WI38 (cell line): ENCODE data around the gene TOP2B.
A peak's percentile ranks its signal among the peaks of the same experiment; 100 is the strongest.

ENCODE experiments used
- H3K4me3 ChIP-seq: 2 replicates; pipeline ENCODE4 v1.5.1; 2011; ENCODE audit warnings: low read depth, mild to moderate bottlenecking, control low read depth, low read length
- TF ChIP-seq, protein P1 (sequence below): IDR thresholded peaks from 2 replicates; pipeline ENCODE4 v1.5.1; 2012; ENCODE audit warnings: low read depth, mild to moderate bottlenecking, control low read depth, low read length

Gene TOP2B

DNA sequence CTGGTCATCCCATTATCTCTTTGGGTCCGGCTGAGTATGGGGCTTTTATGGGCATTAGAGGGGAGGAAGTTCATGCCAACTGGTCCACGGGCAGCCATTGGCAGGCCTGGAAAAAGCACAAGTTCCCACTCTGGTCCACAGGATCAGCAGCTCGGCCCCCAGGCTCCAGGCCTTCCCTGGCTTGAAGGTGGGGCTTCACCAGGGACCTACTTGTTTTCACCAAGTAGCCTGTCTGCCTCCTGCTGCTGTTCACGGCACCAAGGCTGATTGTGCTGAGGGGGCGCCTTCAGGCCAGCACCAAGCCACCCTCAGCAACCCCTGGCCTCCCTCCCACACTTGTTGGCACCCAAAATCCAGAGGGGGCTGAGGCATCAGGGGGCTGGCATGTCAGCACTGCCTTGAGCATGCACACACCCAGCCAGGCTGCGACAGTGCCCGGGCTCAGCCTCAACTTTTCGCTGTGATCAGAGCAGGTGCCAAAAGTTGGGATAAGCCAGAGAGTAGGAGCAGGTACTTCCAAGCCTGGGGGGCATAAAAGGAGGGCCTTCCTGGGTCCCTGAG lies 9.1 kb upstream of the TOP2B start:
- TF ChIP-seq, protein P1, sequence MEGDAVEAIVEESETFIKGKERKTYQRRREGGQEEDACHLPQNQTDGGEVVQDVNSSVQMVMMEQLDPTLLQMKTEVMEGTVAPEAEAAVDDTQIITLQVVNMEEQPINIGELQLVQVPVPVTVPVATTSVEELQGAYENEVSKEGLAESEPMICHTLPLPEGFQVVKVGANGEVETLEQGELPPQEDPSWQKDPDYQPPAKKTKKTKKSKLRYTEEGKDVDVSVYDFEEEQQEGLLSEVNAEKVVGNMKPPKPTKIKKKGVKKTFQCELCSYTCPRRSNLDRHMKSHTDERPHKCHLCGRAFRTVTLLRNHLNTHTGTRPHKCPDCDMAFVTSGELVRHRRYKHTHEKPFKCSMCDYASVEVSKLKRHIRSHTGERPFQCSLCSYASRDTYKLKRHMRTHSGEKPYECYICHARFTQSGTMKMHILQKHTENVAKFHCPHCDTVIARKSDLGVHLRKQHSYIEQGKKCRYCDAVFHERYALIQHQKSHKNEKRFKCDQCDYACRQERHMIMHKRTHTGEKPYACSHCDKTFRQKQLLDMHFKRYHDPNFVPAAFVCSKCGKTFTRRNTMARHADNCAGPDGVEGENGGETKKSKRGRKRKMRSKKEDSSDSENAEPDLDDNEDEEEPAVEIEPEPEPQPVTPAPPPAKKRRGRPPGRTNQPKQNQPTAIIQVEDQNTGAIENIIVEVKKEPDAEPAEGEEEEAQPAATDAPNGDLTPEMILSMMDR = no peak

DNA sequence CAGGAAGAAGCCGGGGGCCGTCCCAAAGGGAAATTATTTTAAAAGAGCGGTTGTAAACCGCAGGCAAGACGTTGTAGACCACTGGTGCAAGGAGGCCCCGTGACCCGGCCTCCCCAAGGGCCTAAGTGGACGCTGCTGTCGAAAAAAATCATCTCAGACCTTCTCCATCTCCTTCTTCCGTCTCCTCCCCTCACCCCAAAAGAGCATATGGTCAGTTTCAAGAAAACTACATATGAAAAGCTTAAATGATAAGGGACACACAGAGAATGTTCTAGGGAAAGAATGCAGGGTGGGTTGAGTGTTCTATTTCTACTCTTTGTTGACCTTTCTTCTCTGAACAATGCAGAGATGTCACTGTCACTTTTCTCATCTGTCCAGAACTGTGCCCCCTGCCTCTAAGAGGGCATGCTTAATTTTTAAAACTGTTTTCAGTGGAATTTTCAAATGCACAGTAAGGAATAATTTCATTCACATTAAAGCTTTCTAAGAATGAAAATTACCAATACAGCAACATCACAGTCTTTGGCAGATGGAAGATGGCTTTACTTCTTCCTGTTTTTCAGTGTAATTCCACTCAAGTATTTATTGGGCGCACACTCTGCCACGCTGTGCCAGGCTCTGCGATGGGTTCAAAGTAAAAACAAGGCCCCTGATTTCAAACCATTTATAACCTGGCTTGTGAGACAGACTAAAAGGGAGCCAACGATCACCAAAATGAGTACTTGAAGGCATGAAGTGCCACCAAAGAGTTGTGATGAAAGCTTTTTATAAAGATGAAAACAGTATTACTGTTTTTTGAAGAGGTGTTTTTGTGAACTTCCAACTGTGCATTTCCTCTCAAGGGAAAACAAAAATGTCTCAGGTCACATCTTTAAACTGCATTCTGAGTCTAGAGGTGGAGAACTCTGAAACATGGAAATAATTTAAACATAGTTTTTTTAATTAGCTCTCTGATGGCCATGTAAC lies 891 bp upstream of the TOP2B start:
- peak overlapping the region; percentile 89 for H3K4me3 ChIP-seq
- TF ChIP-seq, protein P1 = no peak

More for the DNA sequence above, 9.1 kb upstream of the TOP2B start:
- no peak overlapping the region for H3K4me3 ChIP-seq

DNA sequence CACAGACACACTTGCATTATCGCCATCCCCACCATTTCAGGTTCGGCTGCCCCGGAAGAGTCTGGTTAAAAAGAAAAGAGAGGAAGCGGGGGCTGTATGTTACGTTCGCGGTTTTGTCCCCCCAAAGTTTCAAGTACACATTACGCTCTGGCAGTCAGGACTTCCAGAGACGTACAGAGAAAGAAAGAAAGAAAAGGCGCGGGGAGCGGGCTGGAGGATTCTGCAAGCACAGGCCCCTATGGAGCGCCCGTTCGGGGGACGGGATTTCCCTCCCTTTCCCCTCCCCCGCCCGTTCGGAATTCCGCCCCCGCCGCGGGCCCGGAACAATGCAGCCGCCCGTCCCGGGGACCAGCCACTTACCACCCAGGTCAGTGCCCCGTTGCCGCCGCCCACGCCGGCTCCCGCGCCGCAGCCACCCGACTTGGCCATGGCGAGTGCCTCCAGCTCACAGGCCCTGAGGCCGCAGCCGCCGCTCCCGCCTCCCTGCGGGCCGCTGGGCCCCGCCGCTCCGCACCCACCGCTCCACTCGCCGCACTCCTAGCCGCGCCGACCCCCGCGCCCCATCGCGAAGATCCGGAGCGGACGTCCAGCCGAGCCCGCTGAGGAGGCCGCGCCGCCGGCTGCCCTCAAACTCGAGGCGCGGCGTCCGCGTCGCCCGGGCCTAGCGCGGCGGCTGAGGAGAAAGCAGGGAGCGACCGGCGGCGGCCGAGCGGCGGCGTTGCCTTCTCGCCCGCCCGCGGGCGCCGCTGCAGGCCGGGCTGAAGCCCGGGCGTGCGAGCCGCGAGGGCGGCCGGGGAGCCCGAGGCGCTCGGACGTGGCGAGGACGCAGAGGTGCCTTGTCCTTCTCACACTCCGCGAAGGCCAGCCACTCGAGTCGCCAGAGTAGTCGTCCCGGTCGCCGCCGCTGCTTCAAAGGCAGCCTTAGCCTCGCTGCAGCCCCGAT lies 567 bp downstream of the TOP2B start:
- H3K4me3 ChIP-seq = peak overlapping the region; percentile 89
- TF ChIP-seq, protein P1 = no peak

DNA sequence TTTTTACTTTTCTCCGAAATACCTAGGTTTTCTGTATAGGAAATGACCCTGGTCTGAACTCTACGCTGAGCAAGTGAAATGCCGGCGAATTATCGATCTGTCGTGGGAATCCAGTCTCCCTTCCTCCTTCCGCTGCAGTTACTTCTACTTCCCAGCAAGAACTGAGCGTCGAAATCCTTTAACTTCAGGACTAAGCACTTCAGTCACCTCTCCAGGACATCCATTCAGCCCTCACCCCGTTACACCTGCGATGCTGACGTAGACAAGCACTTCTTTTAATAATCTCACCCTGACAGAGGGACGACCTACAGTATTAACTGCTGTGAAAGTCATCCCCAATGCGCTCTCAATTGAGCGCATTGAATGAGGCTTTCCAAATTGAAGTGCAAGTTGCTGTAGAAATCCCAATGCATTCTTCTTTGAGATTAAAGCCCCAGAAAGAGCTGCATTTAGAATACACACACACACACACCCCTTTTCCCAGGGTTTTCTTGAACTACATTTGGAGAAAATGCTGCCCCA lies 1.3 kb downstream of the TOP2B start:
- TF ChIP-seq, protein P1 = no peak
- H3K4me3 ChIP-seq = peak overlapping the region; percentile 89

DNA sequence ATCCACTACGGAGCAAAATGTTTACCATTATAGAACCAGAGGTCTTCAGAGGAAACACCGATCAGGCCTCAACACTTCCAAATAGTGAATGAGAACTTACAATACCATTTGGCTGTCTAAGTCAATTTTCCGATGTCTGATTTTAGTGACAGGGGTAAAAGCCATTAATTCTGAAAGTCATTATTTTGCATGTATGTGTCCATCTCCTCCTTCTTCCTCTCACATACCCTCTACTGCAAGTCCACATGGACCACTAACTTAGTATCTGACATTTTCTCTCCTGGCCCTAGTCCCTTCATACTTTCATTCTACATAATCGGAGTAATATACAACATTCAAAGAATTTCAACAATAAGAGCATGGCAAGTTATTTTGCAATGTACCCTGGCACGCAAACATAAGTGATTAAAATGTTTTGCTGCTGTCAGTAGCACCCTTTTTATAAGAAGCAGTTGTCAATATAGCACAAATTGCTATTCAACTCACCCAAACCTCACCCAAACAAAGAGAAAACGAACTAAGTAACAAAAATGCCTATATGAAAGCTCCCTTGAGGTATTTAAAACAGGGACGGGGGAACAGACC lies 1.9 kb downstream of the TOP2B start:
- H3K4me3 ChIP-seq = peak overlapping the region; percentile 89
- TF ChIP-seq, protein P1 = no peak

DNA sequence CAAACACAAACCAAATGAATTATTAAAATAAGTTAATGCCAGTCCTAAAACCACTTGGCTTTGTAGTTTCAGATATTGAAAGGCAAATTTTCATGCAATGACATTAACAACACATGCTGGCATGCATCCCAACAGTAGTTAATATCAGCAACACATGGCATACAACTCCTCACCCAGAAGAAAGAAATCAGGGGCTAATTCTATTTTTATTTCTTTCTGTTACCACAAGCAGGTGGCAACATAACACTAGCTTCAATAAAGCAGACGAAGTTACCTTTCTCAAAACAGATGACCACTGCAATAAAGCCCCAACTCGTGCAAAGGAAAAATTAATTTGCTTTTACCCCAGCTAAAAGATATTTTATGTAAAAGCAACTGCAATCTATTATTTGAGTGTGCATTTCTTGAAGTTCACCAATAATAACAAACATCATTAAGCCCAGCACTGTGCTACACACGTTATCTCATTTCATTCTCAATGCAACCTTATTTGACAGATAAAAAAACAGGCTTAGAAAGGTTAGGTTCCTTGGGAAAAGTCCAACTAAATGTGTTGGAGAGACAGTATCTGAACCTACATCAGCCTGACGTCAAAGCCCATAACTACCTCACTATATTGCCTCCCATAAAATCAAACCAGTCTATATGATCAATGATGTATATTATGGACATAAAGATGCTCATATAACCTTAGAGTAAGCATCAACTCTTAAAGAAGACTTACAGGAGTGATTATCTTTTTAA lies 2.8 kb downstream of the TOP2B start:
- peak overlapping the region; percentile 89 for H3K4me3 ChIP-seq

More for the DNA sequence above, 2.8 kb downstream of the TOP2B start:
- TF ChIP-seq, protein P1 = no peak
